ENCODE results near the gene TLR4.

TLR4 gene

GRCh38 chr9:117687532-117687931 lies 16.7 kb upstream of the TLR4 start:
- ChIA-PET CTCF (no interaction called here), POLR2A (no interaction called here)
- no peak for DNase-seq (ENCODE audit: extremely low spot score)
- TF ChIP-seq, protein P1, sequence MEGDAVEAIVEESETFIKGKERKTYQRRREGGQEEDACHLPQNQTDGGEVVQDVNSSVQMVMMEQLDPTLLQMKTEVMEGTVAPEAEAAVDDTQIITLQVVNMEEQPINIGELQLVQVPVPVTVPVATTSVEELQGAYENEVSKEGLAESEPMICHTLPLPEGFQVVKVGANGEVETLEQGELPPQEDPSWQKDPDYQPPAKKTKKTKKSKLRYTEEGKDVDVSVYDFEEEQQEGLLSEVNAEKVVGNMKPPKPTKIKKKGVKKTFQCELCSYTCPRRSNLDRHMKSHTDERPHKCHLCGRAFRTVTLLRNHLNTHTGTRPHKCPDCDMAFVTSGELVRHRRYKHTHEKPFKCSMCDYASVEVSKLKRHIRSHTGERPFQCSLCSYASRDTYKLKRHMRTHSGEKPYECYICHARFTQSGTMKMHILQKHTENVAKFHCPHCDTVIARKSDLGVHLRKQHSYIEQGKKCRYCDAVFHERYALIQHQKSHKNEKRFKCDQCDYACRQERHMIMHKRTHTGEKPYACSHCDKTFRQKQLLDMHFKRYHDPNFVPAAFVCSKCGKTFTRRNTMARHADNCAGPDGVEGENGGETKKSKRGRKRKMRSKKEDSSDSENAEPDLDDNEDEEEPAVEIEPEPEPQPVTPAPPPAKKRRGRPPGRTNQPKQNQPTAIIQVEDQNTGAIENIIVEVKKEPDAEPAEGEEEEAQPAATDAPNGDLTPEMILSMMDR (IDR thresholded peaks at IDR 0.05; ENCODE audit: control extremely low read depth, extremely low read depth, low read depth, missing control alignments) = no peak

DNA sequence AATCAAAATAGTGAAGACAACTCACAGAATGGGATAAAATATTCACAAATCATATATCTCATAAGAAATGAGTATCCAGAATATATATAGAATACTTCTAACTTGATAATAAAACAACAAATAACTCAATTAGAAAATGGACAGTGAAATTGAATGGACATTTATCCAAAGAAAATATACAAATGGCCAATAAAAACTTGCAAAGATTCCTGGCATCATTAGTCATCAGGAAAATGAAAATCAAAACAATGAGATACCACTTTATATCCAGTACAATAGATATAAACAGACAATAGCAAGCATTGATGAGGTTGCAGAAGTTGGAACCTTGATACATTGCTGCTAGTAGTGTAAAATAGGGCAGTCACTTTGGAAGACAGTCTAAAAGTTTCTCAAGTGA lies 12.8 kb upstream of the TLR4 start:
- CTCF ChIA-PET = no interaction called here

GRCh38 chr9:117696154-117696553 lies 8.0 kb upstream of the TLR4 start:
- ChIA-PET CTCF (interaction anchor here (1.2 to 1.5 kb wide), 4 partner anchors 11 to 36 kb away, joined by 3 to 8 read pairs (median 4); no protein-coding TSS in a partner anchor), POLR2A (no interaction called here)
- DNase-seq (ENCODE audit: extremely low spot score) = no peak
- TF ChIP-seq, protein P1 (IDR thresholded peaks at IDR 0.05; ENCODE audit: control extremely low read depth, extremely low read depth, low read depth, missing control alignments) = no peak

More for the DNA sequence above, 12.8 kb upstream of the TLR4 start:
- no peak for DNase-seq (ENCODE audit: extremely low spot score)
- POLR2A ChIA-PET = no interaction called here
- TF ChIP-seq, protein P1 (IDR thresholded peaks at IDR 0.05; ENCODE audit: control extremely low read depth, extremely low read depth, low read depth, missing control alignments) = no peak

DNA sequence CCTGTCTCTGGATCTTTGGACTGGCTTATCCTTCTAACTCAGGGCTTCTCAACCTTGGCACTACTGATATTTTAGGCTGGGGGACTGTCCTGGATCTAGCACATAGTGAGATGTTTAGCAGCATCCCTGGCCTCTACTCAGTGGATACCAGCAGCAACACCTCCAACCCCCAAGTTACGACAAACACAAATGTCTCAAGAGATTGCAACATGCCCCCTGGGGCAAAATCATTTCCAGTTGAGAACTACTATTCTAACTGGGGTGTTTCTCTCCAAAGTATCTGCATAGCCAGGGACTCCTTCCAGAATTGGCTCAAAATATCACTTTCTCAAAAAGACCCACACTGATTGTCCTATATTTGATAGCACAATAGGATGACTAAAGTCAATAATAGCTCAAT lies 7.2 kb upstream of the TLR4 start:
- ChIA-PET CTCF (interaction anchor here (1.2 kb wide), 1 partner anchor 35 kb away, joined by 3 read pairs; no protein-coding TSS in a partner anchor), POLR2A (no interaction called here)
- no peak for DNase-seq (ENCODE audit: extremely low spot score)
- TF ChIP-seq, protein P1 (IDR thresholded peaks at IDR 0.05; ENCODE audit: control extremely low read depth, extremely low read depth, low read depth, missing control alignments) = no peak

DNA sequence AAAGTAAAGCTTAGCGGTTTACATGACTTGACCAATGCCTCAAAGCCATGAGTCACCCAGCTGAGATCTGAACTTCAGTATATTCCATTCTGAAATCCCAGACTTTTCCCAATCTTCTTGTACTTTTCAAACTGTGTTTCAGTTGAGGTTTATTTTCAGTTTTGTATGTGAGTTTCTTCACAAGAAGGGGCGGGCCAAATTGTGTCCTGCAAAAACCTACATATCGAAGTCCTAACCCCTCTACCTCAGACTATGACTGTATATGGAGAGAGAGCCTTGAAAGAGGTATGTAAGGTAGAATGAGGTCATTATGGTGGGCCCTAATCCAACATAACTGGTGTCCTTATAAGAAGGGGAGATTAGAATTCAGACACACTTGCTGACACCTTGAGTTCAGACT lies 666 bp upstream of the TLR4 start:
- no peak for DNase-seq (ENCODE audit: extremely low spot score)
- ChIA-PET POLR2A (no interaction called here), CTCF (no interaction called here)
- TF ChIP-seq, protein P1 (IDR thresholded peaks at IDR 0.05; ENCODE audit: control extremely low read depth, extremely low read depth, low read depth, missing control alignments) = no peak

DNA sequence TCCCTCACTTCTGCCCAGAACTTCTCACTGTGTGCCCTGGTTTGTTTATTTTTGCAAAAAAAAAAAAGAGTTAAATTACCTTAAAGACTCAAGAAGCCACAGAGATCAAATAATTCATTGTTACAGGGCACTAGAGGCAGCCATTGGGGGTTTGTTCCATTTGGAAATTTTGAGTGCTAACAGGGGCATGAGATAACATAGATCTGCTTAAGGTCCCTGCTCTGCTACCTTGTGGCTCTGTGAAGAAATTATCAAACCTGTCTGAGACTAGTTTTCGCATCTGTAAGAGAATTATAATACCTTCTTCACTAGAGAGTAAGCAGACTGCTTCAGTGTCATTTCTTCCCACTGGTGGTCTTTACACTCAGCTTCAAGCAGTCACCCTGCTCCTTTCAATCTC lies 394 bp downstream of the TLR4 start:
- DNase-seq (ENCODE audit: extremely low spot score) = no peak
- CTCF ChIA-PET = no interaction called here
- POLR2A ChIA-PET = no interaction called here
- TF ChIP-seq, protein P1 (IDR thresholded peaks at IDR 0.05; ENCODE audit: control extremely low read depth, extremely low read depth, low read depth, missing control alignments) = no peak

DNA sequence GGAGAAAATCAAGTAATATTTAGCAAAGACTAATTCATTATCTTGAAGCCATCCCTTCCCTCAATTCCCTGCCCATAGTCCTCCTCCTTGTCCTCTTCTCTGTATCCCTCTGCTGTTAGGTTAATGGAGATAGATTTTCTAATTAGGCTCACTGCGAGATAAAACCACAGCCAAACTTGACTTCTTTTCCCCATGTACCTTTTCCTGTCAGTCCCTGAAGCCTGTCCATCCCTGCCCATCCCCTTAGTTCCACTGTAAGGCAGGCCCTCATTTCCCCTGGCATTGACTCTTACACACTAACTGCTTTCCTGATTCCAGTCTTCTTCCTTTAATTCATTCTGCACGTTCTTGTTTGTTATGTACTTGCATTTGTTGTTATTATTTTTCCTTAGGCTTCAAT lies 1.2 kb downstream of the TLR4 start:
- POLR2A ChIA-PET = no interaction called here
- TF ChIP-seq, protein P1 (IDR thresholded peaks at IDR 0.05; ENCODE audit: control extremely low read depth, extremely low read depth, low read depth, missing control alignments) = no peak
- DNase-seq (ENCODE audit: extremely low spot score) = no peak
- CTCF ChIA-PET = no interaction called here

Measured in GM10248 (cell line).